Dermis lymphatic vessel endothelial cell (primary cell): Measurements from ENCODE around the gene CAV1. TPM values are rescaled to one million over a fixed set of nuclear protein-coding genes. Genes with fewer than 3 reads are reported as not detected.

Experiments used
- total RNA-seq: library from RNA; depleted of rRNA; stranded (reverse); fragments of >200 nt; gene quantifications from 2 replicates; pipeline ENCODE4 v1.2.1, GENCODE V29; 2014

CAV1 gene, protein sequence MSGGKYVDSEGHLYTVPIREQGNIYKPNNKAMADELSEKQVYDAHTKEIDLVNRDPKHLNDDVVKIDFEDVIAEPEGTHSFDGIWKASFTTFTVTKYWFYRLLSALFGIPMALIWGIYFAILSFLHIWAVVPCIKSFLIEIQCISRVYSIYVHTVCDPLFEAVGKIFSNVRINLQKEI
- total RNA-seq, result 342 and 781 TPM in 2 replicates

DNA sequence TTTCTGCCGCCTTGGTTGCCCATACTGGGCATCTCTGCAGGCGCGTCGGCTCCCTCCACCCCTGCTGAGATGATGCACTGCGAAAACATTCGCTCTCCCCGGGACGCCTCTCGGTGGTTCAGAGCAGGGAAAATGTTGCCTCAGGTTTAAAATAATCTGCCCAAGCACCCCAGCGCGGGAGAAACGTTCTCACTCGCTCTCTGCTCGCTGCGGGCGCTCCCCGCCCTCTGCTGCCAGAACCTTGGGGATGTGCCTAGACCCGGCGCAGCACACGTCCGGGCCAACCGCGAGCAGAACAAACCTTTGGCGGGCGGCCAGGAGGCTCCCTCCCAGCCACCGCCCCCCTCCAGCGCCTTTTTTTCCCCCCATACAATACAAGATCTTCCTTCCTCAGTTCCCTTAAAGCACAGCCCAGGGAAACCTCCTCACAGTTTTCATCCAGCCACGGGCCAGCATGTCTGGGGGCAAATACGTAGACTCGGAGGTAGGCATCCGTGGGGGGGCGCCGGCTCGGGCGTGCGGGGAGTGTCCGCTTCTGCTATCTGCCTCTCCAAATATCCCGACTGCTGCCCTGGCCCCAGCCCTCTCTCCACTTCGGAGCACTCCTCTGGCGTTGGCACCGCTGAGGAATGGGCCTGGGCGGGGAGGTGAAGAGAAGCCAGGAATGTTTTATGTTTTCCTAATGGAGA is at the start of gene CAV1:
TSS of gene CAV1 (plus strand) at position 428 of the 689 bp plus-strand sequence. CDS start at position 455, 27 bp downstream.

DNA sequence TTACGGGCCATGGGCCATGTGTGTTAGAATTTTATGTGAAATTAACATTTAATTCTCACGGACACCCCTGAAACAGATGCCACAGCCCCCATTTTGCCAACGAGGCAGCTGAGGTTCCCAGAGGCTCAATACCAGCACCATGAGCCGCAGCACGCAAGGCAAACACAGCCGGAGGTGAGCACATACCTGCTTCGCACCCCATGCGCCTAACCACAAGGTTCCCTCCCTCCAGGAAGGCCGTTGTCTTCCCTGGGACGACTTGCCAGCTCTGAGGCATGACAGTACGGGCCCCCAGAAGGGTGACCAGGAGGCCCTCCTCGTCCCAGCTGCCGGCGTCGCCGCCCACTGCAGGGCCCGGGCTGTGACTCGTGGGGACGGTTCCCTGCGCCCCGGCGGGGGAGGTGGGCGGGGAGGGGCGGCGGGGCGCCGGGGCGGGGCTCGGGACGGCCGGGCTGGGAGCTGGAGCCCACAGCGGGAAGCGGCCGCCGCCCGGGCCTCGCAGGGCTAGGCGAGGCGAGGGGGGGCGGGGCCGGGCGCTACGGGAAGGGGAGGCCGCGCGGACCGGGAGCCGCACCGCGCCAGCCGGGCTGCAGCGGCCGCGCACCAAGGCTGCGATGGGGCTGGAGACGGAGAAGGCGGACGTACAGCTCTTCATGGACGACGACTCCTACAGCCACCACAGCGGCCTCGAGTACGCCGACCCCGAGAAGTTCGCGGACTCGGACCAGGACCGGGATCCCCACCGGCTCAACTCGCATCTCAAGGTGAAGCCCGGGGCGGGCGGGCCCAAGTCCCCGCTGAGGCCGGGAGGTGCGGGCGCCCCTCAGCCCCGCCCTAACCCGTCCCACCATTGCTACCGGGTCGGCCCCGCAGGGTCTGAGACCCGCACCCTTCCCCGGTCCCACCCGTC is 25.4 kb upstream of the CAV1 start, which contains the start of gene CAV2:
TSS of gene CAV2 (plus strand) at position 571 of the 910 bp plus-strand sequence. CDS start at position 615, 44 bp downstream.

Other genes starting within 250 kb of the CAV1 start
- gene CAV2, start 25.3 kb upstream of the CAV1 start, total RNA-seq, result 88.0 and 196 TPM in 2 replicates
- 25.4 and 50.3 TPM in 2 replicates for gene MET, start 147.2 kb downstream of the CAV1 start, total RNA-seq